ENCODE results near the gene PHRF1.

Gene PHRF1

DNA sequence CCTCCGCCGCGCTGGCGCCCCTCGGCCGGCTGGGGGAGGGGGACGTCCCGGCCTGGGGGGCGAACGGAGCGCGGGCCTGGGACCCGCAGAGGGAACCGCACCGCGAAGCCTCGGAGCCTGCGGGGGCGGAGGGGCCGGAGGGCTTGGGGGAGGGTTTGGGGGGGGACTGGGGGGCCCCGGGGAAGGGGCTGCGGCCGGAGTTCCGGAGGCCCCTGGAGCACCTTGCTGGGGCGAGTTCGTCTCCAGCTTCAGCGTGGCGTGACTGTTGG is 51.0 kb downstream of the PHRF1 start:
- H3K4me1 ChIP-seq (ENCODE audit: control insufficient read depth, insufficient read depth, low read length, unreplicated experiment): peaks cover 4% of the 10 kb centered on the region
- no peak overlapping the region for H2AFZ ChIP-seq (ENCODE audit: low read length, unreplicated experiment)
- no peak overlapping the region for H3K27ac ChIP-seq (ENCODE audit: low read depth, low read length)
- H3K4me3 ChIP-seq (ENCODE audit: low read depth, low read length): no peak overlapping the region
- no peaks in the 10 kb centered on the region for H3K79me2 ChIP-seq (ENCODE audit: control insufficient read depth, insufficient read depth, low read length, unreplicated experiment)
- no peaks in the 10 kb centered on the region for H3K36me3 ChIP-seq (ENCODE audit: insufficient read depth, low read length)
- H3K27me3 ChIP-seq (ENCODE audit: insufficient read depth, low read length): no peaks in the 10 kb centered on the region

DNA sequence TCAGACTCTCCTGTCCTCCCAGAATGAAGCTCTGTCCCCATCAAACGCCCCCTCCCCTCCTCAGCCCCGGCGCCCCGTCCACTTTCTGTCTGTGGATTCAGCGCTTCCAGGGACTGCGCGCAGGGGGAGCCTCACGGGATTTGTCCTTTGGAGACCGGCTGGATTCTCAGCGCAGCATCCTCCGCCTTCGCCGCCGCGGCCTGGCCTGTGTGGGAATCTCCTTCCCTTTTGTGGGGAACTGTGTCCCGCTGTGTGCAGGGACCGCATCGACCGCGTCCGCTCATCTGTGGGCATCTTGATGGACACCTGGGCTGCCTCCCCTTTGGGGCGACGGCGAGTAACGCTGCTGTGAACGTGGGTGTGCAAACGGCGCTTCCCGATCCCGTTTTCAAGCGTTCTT is 51.8 kb downstream of the PHRF1 start:
- Histone ChIP-seq H2AFZ (ENCODE audit: low read length, unreplicated experiment) (no peak overlapping the region), H3K4me3 (ENCODE audit: low read depth, low read length) (no peak overlapping the region), H3K79me2 (ENCODE audit: control insufficient read depth, insufficient read depth, low read length, unreplicated experiment) (no peaks in the 10 kb centered on the region), H3K27ac (ENCODE audit: low read depth, low read length) (no peak overlapping the region), H3K4me1 (ENCODE audit: control insufficient read depth, insufficient read depth, low read length, unreplicated experiment) (peaks cover 4% of the 10 kb centered on the region), H3K36me3 (ENCODE audit: insufficient read depth, low read length) (no peaks in the 10 kb centered on the region), H3K27me3 (ENCODE audit: insufficient read depth, low read length) (no peaks in the 10 kb centered on the region)

DNA sequence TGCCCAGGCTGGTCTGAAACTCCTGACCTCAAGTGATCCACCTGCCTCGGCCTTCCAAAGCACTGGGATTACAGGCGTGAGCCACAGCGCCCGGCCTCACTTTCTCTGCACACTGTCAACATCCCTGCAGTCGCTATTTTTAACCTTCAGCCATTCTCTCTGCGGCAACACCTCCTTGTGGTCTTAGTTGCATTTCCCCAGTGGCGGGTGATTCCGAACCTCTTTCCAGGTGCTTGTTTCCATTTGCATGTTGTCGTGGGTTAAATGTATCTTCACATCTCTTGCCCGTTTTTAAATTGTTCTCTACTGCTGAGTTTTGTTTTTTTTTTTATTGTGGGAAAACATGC is 52.9 kb downstream of the PHRF1 start:
- Histone ChIP-seq H3K36me3 (ENCODE audit: insufficient read depth, low read length) (no peaks in the 10 kb centered on the region), H3K27ac (ENCODE audit: low read depth, low read length) (no peak overlapping the region), H3K79me2 (ENCODE audit: control insufficient read depth, insufficient read depth, low read length, unreplicated experiment) (no peaks in the 10 kb centered on the region), H3K4me3 (ENCODE audit: low read depth, low read length) (no peak overlapping the region), H3K27me3 (ENCODE audit: insufficient read depth, low read length) (no peaks in the 10 kb centered on the region), H2AFZ (ENCODE audit: low read length, unreplicated experiment) (no peak overlapping the region), H3K4me1 (ENCODE audit: control insufficient read depth, insufficient read depth, low read length, unreplicated experiment) (no peaks in the 10 kb centered on the region)

DNA sequence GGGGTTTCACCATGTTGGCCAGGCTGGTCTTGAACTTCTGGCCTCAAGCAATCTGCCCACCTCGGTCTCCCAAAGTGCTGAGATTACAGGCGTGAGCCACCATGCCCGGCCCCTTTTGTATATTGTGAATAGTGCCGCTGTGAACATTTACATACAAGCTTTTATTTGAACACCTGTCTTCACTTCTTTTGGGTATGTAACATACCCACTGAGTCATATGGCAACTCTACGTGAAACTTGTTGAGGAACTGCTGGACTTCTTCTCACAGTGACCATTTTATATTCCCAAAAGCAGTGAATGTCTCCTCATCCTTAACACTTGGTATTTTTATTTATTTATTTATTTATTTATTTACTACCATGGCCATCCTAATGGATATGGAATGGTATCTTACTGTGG is 54.6 kb downstream of the PHRF1 start:
- Histone ChIP-seq H3K36me3 (ENCODE audit: insufficient read depth, low read length) (no peaks in the 10 kb centered on the region), H3K27ac (ENCODE audit: low read depth, low read length) (no peak overlapping the region), H2AFZ (ENCODE audit: low read length, unreplicated experiment) (no peak overlapping the region), H3K4me3 (ENCODE audit: low read depth, low read length) (no peak overlapping the region), H3K79me2 (ENCODE audit: control insufficient read depth, insufficient read depth, low read length, unreplicated experiment) (no peaks in the 10 kb centered on the region), H3K27me3 (ENCODE audit: insufficient read depth, low read length) (no peaks in the 10 kb centered on the region), H3K4me1 (ENCODE audit: control insufficient read depth, insufficient read depth, low read length, unreplicated experiment) (no peaks in the 10 kb centered on the region)

GRCh38 chr11:635945-636510 is 59.8 kb downstream of the PHRF1 start:
- Histone ChIP-seq H2AFZ (ENCODE audit: low read length, unreplicated experiment) (no peak overlapping the region), H3K4me3 (ENCODE audit: low read depth, low read length) (no peak overlapping the region), H3K4me1 (ENCODE audit: control insufficient read depth, insufficient read depth, low read length, unreplicated experiment) (peaks cover 6% of the 10 kb centered on the region), H3K27me3 (ENCODE audit: insufficient read depth, low read length) (peaks cover 7% of the 10 kb centered on the region; the same call in 1 of the 2 replicates), H3K27ac (ENCODE audit: low read depth, low read length) (no peak overlapping the region), H3K79me2 (ENCODE audit: control insufficient read depth, insufficient read depth, low read length, unreplicated experiment) (no peaks in the 10 kb centered on the region), H3K36me3 (ENCODE audit: insufficient read depth, low read length) (no peaks in the 10 kb centered on the region)

GRCh38 chr11:636511-637332 is 60.5 kb downstream of the PHRF1 start, which contains the start of gene DRD4:
DRD4 (plus strand) TSS chr11:637269; CDS start chr11:637305, 36 bp downstream.
- Histone ChIP-seq H3K27me3 (ENCODE audit: insufficient read depth, low read length) (peaks cover 7% of the 10 kb centered on the region; the same call in 1 of the 2 replicates), H3K4me3 (ENCODE audit: low read depth, low read length) (0 out of 2 replicates have a peak within 1 kb of the TSS, but pooled peaks have one; percentile 21)

DNA sequence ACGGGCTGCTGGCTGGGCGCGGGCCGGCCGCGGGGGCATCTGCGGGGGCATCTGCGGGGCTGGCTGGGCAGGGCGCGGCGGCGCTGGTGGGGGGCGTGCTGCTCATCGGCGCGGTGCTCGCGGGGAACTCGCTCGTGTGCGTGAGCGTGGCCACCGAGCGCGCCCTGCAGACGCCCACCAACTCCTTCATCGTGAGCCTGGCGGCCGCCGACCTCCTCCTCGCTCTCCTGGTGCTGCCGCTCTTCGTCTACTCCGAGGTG is 61.0 kb downstream of the PHRF1 start:
- Histone ChIP-seq H3K79me2 (ENCODE audit: control insufficient read depth, insufficient read depth, low read length, unreplicated experiment) (no peaks in the 10 kb centered on the region), H2AFZ (ENCODE audit: low read length, unreplicated experiment) (no peak overlapping the region), H3K27ac (ENCODE audit: low read depth, low read length) (no peak overlapping the region), H3K4me1 (ENCODE audit: control insufficient read depth, insufficient read depth, low read length, unreplicated experiment) (peaks cover 8% of the 10 kb centered on the region), H3K4me3 (ENCODE audit: low read depth, low read length) (0 out of 2 replicates have a peak overlapping the region, but pooled peaks have one; percentile 21), H3K27me3 (ENCODE audit: insufficient read depth, low read length) (peaks cover 7% of the 10 kb centered on the region; the same call in 1 of the 2 replicates), H3K36me3 (ENCODE audit: insufficient read depth, low read length) (no peaks in the 10 kb centered on the region)

More at GRCh38 chr11:636511-637332, 60.5 kb downstream of the PHRF1 start, which contains the start of gene DRD4:
- Histone ChIP-seq H3K27ac (ENCODE audit: low read depth, low read length) (no peak within 1 kb of the TSS), H3K4me1 (ENCODE audit: control insufficient read depth, insufficient read depth, low read length, unreplicated experiment) (peaks cover 8% of the 10 kb centered on the region), H3K36me3 (ENCODE audit: insufficient read depth, low read length) (no peaks in the 10 kb centered on the region), H3K79me2 (ENCODE audit: control insufficient read depth, insufficient read depth, low read length, unreplicated experiment) (no peaks in the 10 kb centered on the region), H2AFZ (ENCODE audit: low read length, unreplicated experiment) (no peak within 1 kb of the TSS)

DNA sequence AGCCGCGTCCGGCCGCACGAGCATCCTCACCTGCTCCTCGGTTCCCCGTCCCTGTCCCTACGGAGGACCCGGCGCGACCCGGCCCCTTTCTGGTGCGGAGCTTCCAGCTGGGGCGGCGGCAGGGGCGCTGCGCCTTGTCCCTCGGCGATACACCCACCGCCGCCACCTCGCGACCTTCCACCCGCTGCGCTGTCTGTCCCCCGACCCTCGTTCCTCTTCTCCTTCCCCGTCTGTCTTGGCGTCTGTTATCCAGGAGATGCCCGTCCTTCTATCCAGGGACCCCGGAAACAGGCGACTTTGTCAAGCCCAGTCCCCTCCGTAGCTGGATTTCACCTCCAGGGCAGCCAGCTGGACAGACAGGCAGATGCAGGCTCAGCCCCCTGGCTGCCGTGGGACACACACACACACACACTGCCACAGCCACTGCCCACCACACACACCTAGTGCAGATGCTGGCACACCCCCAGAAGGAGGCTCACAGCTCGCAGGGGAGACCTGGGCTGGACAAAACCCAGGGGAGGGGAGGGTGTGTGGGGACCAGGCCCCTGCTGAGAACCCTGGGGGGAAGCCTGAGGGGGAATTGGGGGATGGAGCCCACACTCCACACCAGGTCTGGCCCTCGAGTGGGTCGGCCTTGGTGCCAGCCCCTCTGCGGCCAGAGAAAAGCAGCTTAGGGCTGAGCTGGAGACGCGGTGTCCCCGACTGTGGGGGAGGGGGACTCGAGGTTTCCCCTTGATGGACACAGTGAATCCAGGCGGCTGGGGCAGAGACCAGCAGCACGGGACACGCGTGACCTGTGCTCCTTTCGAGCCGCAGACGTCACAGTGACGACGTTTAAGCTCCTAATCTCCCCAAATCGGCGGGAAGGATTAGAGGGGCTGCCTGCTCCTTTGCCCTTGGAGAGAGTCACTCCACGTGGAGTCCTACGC is 61.6 kb downstream of the PHRF1 start:
- Histone ChIP-seq H3K4me3 (ENCODE audit: low read depth, low read length) (0 out of 2 replicates have a peak overlapping the region, but pooled peaks have one; percentile 21), H3K4me1 (ENCODE audit: control insufficient read depth, insufficient read depth, low read length, unreplicated experiment) (peaks cover 8% of the 10 kb centered on the region), H3K79me2 (ENCODE audit: control insufficient read depth, insufficient read depth, low read length, unreplicated experiment) (no peaks in the 10 kb centered on the region), H3K27me3 (ENCODE audit: insufficient read depth, low read length) (peaks cover 7% of the 10 kb centered on the region; the same call in 1 of the 2 replicates), H2AFZ (ENCODE audit: low read length, unreplicated experiment) (no peak overlapping the region), H3K27ac (ENCODE audit: low read depth, low read length) (no peak overlapping the region), H3K36me3 (ENCODE audit: insufficient read depth, low read length) (no peaks in the 10 kb centered on the region)

GRCh38 chr11:638631-639331 is 62.5 kb downstream of the PHRF1 start:
- H3K79me2 ChIP-seq (ENCODE audit: control insufficient read depth, insufficient read depth, low read length, unreplicated experiment): no peaks in the 10 kb centered on the region
- H3K36me3 ChIP-seq (ENCODE audit: insufficient read depth, low read length): no peaks in the 10 kb centered on the region
- peaks cover 7% of the 10 kb centered on the region; the same call in 1 of the 2 replicates for H3K27me3 ChIP-seq (ENCODE audit: insufficient read depth, low read length)
- no peak overlapping the region for H2AFZ ChIP-seq (ENCODE audit: low read length, unreplicated experiment)
- H3K4me1 ChIP-seq (ENCODE audit: control insufficient read depth, insufficient read depth, low read length, unreplicated experiment): peaks cover 8% of the 10 kb centered on the region
- no peak overlapping the region for H3K4me3 ChIP-seq (ENCODE audit: low read depth, low read length)
- H3K27ac ChIP-seq (ENCODE audit: low read depth, low read length): no peak overlapping the region

GRCh38 chr11:639332-639955 is 63.2 kb downstream of the PHRF1 start:
- Histone ChIP-seq H3K27me3 (ENCODE audit: insufficient read depth, low read length) (peaks cover 7% of the 10 kb centered on the region; the same call in 1 of the 2 replicates), H3K4me3 (ENCODE audit: low read depth, low read length) (no peak overlapping the region), H3K4me1 (ENCODE audit: control insufficient read depth, insufficient read depth, low read length, unreplicated experiment) (peaks cover 8% of the 10 kb centered on the region)

More at GRCh38 chr11:639332-639955, 63.2 kb downstream of the PHRF1 start:
- H3K79me2 ChIP-seq (ENCODE audit: control insufficient read depth, insufficient read depth, low read length, unreplicated experiment): no peaks in the 10 kb centered on the region
- H3K27ac ChIP-seq (ENCODE audit: low read depth, low read length): no peak overlapping the region
- no peaks in the 10 kb centered on the region for H3K36me3 ChIP-seq (ENCODE audit: insufficient read depth, low read length)
- no peak overlapping the region for H2AFZ ChIP-seq (ENCODE audit: low read length, unreplicated experiment)

Data from ACC112 (cell line).